Measurements from ENCODE around the gene PVALEF.
A peak's percentile ranks its signal among the peaks of the same experiment; 100 is the strongest.

PVALEF gene

GRCh38 chr17:81230043-81230820 lies 64.9 kb downstream of the PVALEF start:
- Histone ChIP-seq H3K18ac (ENCODE audit: low read depth in 1 of 2, low read length in 2 of 2) (no peak overlapping the region), H2BK12ac (ENCODE audit: low read length in 2 of 2) (no peak overlapping the region), H3K4ac (ENCODE audit: low read depth in 1 of 2, low read length in 2 of 2) (no peak overlapping the region), H3K9me3 (ENCODE audit: control insufficient read depth, low read length) (peaks cover 3% of the 10 kb centered on the region), H4K91ac (ENCODE audit: low read length) (no peak overlapping the region), H2AK5ac (ENCODE audit: low read length, severe bottlenecking) (no peak overlapping the region), H3K4me2 (ENCODE audit: low read length, poor library complexity, severe bottlenecking) (no peak overlapping the region), H3K23ac (ENCODE audit: low read length in 2 of 2) (no peak overlapping the region), H2AFZ (ENCODE audit: low read depth, low read length) (no peak overlapping the region), H3K27ac (ENCODE audit: low read length, poor library complexity, severe bottlenecking) (no peak overlapping the region), H2BK120ac (ENCODE audit: low read depth, low read length) (no peak overlapping the region), H3K4me1 (ENCODE audit: control insufficient read depth, insufficient read depth, low read depth, low read length) (peaks cover 3% of the 10 kb centered on the region), H2BK5ac (ENCODE audit: low read depth, low read length, poor library complexity, severe bottlenecking) (no peak overlapping the region), H4K8ac (ENCODE audit: low read length) (no peak overlapping the region), H3K27me3 (ENCODE audit: control insufficient read depth in 1 of 2, insufficient read depth in 1 of 2, low read length in 2 of 2) (no peaks in the 10 kb centered on the region), H3K36me3 (ENCODE audit: control insufficient read depth in 1 of 2, insufficient read depth in 2 of 2, low read depth in 1 of 2, low read length in 2 of 2) (peaks cover 40 to 68% of the 10 kb centered on the region in 2 experiments), H3K14ac (ENCODE audit: low read length in 2 of 2) (no peak overlapping the region), H2BK15ac (ENCODE audit: low read depth, poor library complexity, severe bottlenecking) (no peak overlapping the region), H3K79me1 (replicated peaks; ENCODE audit: low read length, poor library complexity, severe bottlenecking) (peaks cover 32% of the 10 kb centered on the region), H3K9ac (ENCODE audit: low read length) (no peak overlapping the region), H3K4me3 (ENCODE audit: insufficient read depth in 1 of 2, low read depth in 1 of 2, low read length in 2 of 2) (no peak overlapping the region)
- 94% methylated on average over 26 of the region's 26 CpGs for WGBS
- no peak for DNase-seq

DNA sequence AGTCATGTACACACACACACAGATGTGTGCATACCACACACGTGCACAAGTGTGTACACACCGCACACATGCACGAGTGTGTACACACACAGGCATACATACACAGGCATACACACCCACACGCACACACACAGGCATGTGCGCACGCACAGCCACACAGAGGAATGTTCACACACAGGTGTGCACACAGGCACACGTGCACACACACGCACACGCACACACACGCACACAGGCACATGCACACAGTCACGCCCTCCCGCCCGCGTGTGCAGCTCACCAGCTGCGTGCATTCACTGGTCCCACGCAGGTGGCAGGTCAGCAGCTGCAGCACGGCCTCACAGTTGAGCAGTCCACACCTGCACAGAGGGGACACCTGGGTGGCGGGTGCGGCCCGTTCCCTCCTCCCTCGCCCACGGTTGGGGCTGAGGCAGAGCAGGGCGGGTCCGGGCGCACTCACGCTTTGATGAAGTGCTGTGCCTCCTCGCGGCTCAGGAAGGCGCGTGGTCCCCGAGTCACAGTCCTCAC lies 65.9 kb downstream of the PVALEF start:
- Histone ChIP-seq H2BK120ac (ENCODE audit: low read depth, low read length) (no peak overlapping the region), H3K9ac (ENCODE audit: low read length) (no peak overlapping the region), H3K4ac (ENCODE audit: low read depth in 1 of 2, low read length in 2 of 2) (no peak overlapping the region), H3K36me3 (ENCODE audit: control insufficient read depth in 1 of 2, insufficient read depth in 2 of 2, low read depth in 1 of 2, low read length in 2 of 2) (peaks cover 40 to 77% of the 10 kb centered on the region in 2 experiments), H2BK15ac (ENCODE audit: low read depth, poor library complexity, severe bottlenecking) (no peak overlapping the region), H4K91ac (ENCODE audit: low read length) (peak overlapping the region; percentile 31), H3K4me1 (ENCODE audit: control insufficient read depth, insufficient read depth, low read depth, low read length) (peaks cover 6% of the 10 kb centered on the region), H3K4me2 (ENCODE audit: low read length, poor library complexity, severe bottlenecking) (no peak overlapping the region), H2BK12ac (ENCODE audit: low read length in 2 of 2) (no peak overlapping the region), H3K27ac (ENCODE audit: low read length, poor library complexity, severe bottlenecking) (no peak overlapping the region), H3K79me1 (replicated peaks; ENCODE audit: low read length, poor library complexity, severe bottlenecking) (peaks cover 37% of the 10 kb centered on the region), H2AFZ (ENCODE audit: low read depth, low read length) (no peak overlapping the region), H4K8ac (ENCODE audit: low read length) (no peak overlapping the region), H3K9me3 (ENCODE audit: control insufficient read depth, low read length) (peaks cover 3% of the 10 kb centered on the region), H3K18ac (ENCODE audit: low read depth in 1 of 2, low read length in 2 of 2) (no peak overlapping the region), H3K23ac (ENCODE audit: low read length in 2 of 2) (no peak overlapping the region), H2AK5ac (ENCODE audit: low read length, severe bottlenecking) (no peak overlapping the region), H3K4me3 (ENCODE audit: insufficient read depth in 1 of 2, low read depth in 1 of 2, low read length in 2 of 2) (no peak overlapping the region), H3K14ac (ENCODE audit: low read length in 2 of 2) (no peak overlapping the region), H3K27me3 (ENCODE audit: control insufficient read depth in 1 of 2, insufficient read depth in 1 of 2, low read length in 2 of 2) (no peaks in the 10 kb centered on the region), H2BK5ac (ENCODE audit: low read depth, low read length, poor library complexity, severe bottlenecking) (no peak overlapping the region)
- WGBS: 95% methylated on average over 31 of the region's 31 CpGs
- DNase-seq: no peak

DNA sequence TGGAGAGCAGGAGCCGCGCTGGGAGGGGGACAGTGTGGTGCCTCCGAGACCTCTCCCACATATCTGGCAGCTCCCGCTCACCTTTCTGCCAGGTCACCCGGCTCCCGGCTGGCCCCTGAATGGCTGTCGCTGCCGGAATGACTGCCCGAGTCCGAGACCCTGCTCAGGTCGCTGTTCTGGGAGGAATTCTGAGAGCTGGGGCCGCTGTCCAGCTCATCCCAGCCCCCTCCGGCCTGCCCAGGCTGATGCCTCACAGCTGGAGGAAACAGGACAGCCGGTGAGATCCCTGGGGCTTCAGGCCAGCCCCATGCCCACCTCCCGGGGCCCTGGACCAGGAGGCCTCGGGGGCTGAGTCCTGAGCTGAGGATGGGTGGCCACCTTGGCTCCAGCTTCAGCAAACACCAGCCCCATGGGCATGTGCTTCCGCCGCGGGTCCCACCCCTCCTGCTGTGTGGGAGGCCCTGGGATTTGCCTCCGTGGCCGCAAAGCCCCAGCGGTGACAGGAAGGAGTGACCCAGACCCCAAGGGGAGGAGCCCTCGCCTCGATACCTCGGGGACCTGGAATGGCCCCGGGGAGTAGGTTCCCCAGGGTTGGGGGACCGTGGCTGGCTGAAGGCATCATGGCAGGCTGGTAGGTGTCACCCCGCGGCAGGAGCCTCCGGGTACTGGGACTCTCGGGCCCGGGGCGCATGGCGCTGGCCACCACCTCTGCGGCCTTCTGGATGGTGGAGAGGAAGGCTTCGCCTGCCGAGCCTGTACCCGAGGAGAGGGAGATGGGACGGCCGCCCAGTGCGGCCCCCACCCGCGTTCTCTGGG lies 66.7 kb downstream of the PVALEF start:
- Histone ChIP-seq H3K27me3 (ENCODE audit: control insufficient read depth in 1 of 2, insufficient read depth in 1 of 2, low read length in 2 of 2) (no peaks in the 10 kb centered on the region), H3K4me3 (ENCODE audit: insufficient read depth in 1 of 2, low read depth in 1 of 2, low read length in 2 of 2) (no peak overlapping the region)

More for the DNA sequence above, 66.7 kb downstream of the PVALEF start:
- H3K27ac ChIP-seq (ENCODE audit: low read length, poor library complexity, severe bottlenecking): no peak overlapping the region
- no peak overlapping the region for H2BK5ac ChIP-seq (ENCODE audit: low read depth, low read length, poor library complexity, severe bottlenecking)
- H4K8ac ChIP-seq (ENCODE audit: low read length): no peak overlapping the region
- no peak overlapping the region for H2BK12ac ChIP-seq (ENCODE audit: low read length in 2 of 2)
- H3K23ac ChIP-seq (ENCODE audit: low read length in 2 of 2): no peak overlapping the region
- no peak overlapping the region for H3K18ac ChIP-seq (ENCODE audit: low read depth in 1 of 2, low read length in 2 of 2)
- no peak overlapping the region for H2AK5ac ChIP-seq (ENCODE audit: low read length, severe bottlenecking)
- peaks cover 45% of the 10 kb centered on the region for H3K79me1 ChIP-seq (replicated peaks; ENCODE audit: low read length, poor library complexity, severe bottlenecking)
- peaks cover 40 to 85% of the 10 kb centered on the region in 2 experiments for H3K36me3 ChIP-seq (ENCODE audit: control insufficient read depth in 1 of 2, insufficient read depth in 2 of 2, low read depth in 1 of 2, low read length in 2 of 2)
- H3K14ac ChIP-seq (ENCODE audit: low read length in 2 of 2): no peak overlapping the region
- no peak overlapping the region for H2AFZ ChIP-seq (ENCODE audit: low read depth, low read length)
- WGBS: 97% methylated on average over 41 of the region's 43 CpGs
- peaks cover 14% of the 10 kb centered on the region for H3K4me1 ChIP-seq (ENCODE audit: control insufficient read depth, insufficient read depth, low read depth, low read length)
- H3K4me2 ChIP-seq (ENCODE audit: low read length, poor library complexity, severe bottlenecking): no peak overlapping the region
- no peak overlapping the region for H3K9ac ChIP-seq (ENCODE audit: low read length)
- no peak overlapping the region for H2BK120ac ChIP-seq (ENCODE audit: low read depth, low read length)
- H3K9me3 ChIP-seq (ENCODE audit: control insufficient read depth, low read length): peaks cover 2% of the 10 kb centered on the region
- no peak overlapping the region for H2BK15ac ChIP-seq (ENCODE audit: low read depth, poor library complexity, severe bottlenecking)
- H4K91ac ChIP-seq (ENCODE audit: low read length): no peak overlapping the region
- H3K4ac ChIP-seq (ENCODE audit: low read depth in 1 of 2, low read length in 2 of 2): no peak overlapping the region
- DNase-seq: no peak

All from mesenchymal stem cell (in vitro differentiated cells and primary cell).